Panc1 (cell line): ENCODE measurements around the gene CCN6.

Source experiments
- CTCF ChIP-seq: fragments of 450-650 bp; IDR thresholded peaks from 2 replicates; pipeline ENCODE4 v1.5.1; 2017; ENCODE audit warnings: mild to moderate bottlenecking
- POLR2AphosphoS5 ChIP-seq: IDR thresholded peaks from 2 replicates; pipeline ENCODE4 v1.6.1; 2012; ENCODE audit warnings: mild to moderate bottlenecking, low read depth, low read length, moderate library complexity
- SIN3A ChIP-seq: IDR thresholded peaks from 2 replicates; pipeline ENCODE4 v1.6.1; 2012; ENCODE audit warnings: low read depth, mild to moderate bottlenecking, low read length, moderate library complexity, borderline replicate concordance; ENCODE audit not compliant: insufficient read depth
- TCF7L2 ChIP-seq: IDR thresholded peaks from 2 replicates; pipeline ENCODE4 v1.6.1; 2011; ENCODE audit warnings: mild to moderate bottlenecking, low read depth, low read length, inconsistent platforms
- TF ChIP-seq, protein P1 (sequence below), 2 experiments: IDR thresholded peaks; 2 replicates each; pipeline ENCODE4 v1.6.1; 2011 to 2012; ENCODE audit warnings: low read depth in 2 of 2, control low read depth in 1 of 2, low read length in 1 of 2, mild to moderate bottlenecking in 1 of 2, moderate library complexity in 1 of 2; ENCODE audit not compliant: insufficient read depth in 1 of 2

DNA sequence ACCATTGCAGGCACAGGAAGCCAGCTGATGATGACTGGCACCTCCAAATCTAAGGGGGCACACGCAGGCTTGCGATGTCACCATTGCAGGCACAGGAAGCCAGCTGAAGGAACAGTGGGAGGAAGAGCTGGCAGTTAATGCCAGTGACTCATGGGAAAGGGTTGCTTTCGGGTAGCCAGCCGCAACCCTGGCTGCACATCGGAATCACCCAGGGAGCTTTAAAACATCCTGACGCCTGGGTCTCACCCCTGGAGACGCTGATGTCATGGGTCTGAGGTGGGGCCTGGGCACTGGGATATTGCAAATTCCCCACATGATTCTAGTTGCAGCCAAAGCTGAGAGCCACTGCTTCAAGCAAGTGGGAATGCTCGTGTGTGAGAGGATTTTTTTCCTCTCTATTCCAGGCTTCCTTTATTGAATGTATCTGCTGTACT, 16.1 kb upstream of the CCN6 start:
- no peak for TF ChIP-seq POLR2AphosphoS5
- no peak for TF ChIP-seq SIN3A
- TF ChIP-seq CTCF, result no peak
- TF ChIP-seq, protein P1, sequence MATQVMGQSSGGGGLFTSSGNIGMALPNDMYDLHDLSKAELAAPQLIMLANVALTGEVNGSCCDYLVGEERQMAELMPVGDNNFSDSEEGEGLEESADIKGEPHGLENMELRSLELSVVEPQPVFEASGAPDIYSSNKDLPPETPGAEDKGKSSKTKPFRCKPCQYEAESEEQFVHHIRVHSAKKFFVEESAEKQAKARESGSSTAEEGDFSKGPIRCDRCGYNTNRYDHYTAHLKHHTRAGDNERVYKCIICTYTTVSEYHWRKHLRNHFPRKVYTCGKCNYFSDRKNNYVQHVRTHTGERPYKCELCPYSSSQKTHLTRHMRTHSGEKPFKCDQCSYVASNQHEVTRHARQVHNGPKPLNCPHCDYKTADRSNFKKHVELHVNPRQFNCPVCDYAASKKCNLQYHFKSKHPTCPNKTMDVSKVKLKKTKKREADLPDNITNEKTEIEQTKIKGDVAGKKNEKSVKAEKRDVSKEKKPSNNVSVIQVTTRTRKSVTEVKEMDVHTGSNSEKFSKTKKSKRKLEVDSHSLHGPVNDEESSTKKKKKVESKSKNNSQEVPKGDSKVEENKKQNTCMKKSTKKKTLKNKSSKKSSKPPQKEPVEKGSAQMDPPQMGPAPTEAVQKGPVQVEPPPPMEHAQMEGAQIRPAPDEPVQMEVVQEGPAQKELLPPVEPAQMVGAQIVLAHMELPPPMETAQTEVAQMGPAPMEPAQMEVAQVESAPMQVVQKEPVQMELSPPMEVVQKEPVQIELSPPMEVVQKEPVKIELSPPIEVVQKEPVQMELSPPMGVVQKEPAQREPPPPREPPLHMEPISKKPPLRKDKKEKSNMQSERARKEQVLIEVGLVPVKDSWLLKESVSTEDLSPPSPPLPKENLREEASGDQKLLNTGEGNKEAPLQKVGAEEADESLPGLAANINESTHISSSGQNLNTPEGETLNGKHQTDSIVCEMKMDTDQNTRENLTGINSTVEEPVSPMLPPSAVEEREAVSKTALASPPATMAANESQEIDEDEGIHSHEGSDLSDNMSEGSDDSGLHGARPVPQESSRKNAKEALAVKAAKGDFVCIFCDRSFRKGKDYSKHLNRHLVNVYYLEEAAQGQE (IDR thresholded peaks at IDR 0.05; ENCODE audit: insufficient read depth in 1 of 2, low read depth in 2 of 2, low read length in 1 of 2), result no peak
- no peak for TF ChIP-seq TCF7L2
